HL-60/S4 treated with phorbol 12-myristate 13-acetate at 8.2 ng/mL for 4 days and 3 days (cell line): Measurements from ENCODE around the gene SLIT1.

ENCODE experiments used
- in situ Hi-C: fragments of 300-500 bp; cut with MboI; formaldehyde crosslinking; loops from 2 replicates; pipeline ENCODE4 v1.15.0; 2022; ENCODE audit warnings: low sequenced_read_pairs

Gene SLIT1

DNA sequence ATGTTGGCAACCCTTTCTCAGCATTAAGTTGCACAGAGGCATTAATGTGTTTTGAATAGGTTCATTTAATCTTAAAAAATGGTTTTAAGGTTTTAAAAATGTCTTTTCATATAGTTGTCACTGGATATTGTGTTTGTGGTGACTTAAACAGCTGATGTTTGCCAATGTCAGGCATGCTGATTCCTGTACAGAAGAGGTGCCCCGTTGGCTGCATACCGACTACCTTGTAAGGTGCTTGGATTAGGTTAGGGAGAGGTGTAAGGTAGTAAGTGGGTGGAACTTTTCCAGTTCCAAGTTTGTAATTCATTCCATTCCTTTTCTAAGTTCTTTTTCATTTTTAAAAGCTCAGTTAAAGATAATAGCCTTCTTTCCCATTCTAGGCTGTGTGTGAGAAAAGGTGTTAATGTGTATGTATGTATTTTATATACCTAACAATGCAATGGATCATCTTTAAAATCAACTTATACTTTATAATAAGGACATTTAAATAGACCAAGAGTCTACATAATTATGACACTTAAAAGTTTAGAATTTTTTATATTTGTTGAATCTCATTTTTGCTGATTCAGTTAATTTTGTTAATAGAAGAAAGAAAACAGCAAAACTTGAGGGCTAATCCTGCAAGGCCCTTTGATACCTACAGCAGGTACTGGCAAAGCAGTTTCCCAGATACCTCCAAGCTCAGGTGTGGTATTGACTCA lies 198.5 kb downstream of the SLIT1 start:
- in situ Hi-C loops = no loop called here

DNA sequence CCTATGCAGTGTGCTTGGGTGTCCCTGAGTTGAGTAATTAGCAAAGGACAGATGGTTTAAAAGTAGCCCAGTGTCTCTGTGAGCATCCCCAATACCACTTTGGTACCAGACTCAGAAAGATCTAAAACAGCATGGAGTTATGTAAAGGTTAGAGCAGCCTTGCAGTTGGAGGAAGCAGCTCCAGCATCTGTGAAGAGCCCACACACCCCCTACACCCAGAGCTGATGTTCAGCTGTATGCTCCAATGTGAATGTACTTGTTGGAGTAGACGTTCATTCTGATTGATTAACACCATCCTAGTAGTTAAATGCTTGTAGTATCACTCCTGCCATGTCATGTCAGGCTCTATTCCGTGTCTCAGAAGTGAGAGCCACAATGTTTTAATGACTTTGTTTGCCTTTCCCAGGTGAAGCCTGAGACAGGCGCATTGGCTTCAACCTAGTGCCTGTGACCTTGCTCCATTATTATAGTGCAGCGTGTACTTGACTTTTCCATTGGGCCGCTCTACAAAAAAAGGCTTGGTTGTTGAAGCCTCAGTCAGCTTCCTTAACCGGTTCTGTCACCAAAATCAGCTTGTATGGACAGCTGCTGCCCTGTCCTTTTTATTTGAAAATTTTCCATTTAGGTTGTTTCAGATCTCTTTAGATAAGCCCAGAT lies 199.4 kb downstream of the SLIT1 start:
- in situ Hi-C loops = no loop called here

DNA sequence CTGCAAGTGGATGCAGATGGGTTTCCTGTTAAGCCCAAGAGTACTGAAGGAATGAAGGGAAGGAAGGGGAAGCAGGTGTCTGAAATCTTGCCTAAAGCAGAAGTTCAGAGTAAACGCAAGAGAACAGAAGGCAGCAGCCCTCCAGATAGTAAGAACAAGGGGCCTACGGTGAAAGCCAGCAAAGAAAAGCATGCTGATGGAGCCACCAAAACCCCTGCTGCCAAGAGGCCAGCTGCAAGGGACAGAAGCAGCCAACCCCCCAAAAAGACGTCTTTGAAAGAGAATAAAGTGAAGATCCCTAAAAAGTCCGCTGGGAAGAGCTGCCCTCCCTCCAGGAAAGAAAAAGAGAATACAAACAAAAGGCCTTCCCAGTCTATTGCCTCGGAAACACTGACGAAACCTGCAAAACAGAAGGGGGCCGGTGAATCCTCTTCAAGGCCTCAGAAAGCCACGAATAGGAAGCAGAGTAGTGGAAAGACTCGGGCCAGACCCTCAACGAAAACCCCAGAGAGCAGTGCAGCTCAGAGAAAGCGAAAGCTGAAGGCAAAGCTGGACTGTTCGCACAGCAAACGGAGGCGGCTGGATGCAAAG lies 201.1 kb downstream of the SLIT1 start:
- in situ Hi-C loops = no loop called here

DNA sequence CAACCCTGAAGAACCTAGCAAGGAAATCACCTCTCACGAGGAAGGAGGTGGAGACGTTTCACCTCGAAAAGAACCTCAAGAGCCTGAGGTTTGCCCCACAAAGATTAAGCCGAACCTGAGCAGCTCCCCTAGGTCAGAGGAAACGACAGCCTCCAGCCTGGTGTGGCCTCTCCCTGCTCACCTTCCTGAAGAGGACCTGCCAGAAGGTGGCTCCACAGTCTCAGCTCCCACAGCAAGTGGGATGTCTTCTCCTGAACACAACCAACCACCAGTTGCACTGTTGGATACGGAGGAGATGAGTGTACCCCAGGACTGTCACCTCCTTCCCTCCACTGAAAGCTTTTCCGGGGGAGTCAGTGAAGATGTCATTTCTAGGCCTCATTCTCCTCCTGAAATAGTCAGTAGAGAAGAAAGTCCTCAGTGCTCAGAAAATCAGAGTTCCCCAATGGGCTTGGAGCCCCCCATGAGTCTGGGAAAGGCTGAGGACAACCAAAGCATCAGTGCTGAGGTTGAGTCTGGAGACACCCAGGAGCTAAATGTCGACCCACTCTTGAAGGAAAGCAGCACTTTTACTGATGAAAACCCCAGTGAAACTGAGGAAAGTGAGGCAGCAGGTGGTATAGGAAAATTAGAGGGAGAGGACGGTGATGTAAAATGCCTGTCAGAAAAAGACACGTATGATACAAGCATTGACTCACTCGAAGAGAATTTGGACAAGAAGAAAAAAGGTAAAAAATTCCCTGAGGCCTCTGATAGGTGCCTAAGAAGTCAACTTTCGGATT lies 203.4 kb downstream of the SLIT1 start:
- in situ Hi-C loops = no loop called here

DNA sequence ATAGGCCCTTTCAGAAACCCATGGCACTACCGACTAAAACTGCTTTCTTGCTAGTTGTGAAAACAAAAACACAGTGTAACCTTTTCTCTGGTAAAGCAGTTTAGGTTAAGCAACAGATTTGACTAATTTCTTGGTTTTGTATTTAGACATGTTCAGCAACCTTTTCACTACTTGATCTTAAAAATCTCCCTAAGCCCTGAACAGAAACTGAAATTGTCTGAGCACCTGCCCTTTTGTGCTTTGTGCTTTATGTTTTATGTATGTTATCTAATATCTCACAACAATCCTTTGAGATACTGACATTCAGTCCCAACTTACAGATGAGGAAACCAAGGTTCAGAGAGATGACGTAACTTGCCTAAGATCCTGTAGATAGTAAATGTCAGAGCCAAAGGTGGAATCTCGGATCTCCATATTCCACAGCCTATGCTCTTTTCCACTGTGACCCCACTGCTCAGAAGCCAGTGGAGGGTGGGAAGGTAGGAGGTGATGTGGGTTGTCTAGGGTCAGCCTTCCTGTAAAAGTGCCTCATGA lies 207.1 kb downstream of the SLIT1 start:
- in situ Hi-C loops = no loop called here

DNA sequence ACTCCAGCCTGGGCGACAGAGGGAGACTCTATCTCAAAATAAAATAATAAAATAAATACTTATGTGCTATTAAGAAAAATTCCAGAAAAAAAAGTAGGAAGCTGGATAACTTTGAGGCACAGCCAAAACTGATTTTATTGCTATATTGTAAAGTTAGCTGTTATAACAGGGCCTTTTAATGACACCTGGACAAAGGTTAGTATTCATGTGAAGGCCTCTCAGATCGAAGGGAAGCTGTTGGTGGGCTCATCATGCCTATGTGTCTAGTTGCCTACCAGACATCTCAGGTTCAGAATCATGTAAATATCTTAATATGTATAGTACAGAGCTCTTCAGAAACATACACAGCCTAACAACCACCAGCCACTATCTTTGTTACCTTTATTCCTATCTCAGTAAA lies 210.6 kb downstream of the SLIT1 start:
- in situ Hi-C loops = no loop called here

DNA sequence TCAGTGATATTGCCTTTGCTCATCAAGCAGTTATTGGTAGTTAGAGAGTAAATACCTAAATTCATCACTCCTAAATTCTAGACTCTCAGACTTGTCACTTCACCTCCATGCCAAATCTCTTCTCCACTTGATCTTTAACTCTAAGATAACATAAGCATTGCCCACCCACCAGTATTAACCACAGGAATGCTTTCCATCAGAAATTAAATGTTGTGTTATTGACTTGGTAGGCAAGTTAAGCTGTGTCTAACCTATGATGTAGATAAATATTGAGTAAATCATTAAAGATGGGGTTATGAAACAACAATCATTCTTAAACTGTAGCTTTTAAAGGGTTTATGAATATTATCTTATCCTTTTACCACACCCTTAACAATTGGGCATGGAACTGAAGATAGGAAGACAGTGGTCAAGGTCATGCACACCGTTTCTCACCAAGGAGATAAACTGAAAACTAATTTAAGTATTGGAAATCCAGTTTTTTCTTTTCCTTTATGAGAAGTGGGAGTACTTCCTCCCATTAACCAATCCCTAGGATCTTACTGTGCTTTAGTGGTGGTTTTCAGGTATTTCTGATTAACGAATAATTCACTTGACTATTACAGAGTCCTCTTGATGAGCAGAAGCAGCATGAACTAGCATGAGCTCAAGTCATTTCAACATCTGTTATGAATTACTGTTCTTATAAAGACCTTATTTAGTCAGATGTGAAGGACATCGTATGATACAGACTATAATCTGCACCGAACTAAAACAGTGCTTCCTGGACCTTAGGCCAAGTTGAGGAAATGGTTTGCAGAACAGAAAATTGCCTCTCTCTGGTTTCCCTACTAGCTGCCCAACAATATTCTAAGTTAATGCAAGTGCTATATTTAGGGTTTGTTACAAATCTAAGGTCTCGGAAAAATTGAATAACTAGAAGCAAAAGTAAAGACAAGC lies 211.7 kb downstream of the SLIT1 start:
- in situ Hi-C loops = no loop called here

DNA sequence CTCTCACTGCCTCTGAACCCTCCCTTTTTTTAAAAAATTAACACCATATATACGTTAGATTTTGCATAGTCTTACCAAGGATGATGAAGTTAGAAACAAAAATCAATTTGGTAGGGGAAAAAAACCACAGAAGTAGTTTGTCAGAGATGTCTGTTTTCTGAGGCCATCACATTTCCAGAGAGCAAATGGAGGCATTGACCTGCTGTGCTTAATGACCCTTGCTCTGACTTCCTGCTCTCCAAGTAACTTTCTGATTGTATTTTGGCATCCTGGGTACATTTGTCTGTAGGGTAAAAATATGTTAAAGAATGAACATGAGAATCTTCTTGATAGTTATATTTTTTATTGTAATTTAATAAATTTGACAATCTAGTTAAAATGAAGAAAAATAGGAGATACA lies 213.5 kb downstream of the SLIT1 start:
- in situ Hi-C loops = no loop called here

DNA sequence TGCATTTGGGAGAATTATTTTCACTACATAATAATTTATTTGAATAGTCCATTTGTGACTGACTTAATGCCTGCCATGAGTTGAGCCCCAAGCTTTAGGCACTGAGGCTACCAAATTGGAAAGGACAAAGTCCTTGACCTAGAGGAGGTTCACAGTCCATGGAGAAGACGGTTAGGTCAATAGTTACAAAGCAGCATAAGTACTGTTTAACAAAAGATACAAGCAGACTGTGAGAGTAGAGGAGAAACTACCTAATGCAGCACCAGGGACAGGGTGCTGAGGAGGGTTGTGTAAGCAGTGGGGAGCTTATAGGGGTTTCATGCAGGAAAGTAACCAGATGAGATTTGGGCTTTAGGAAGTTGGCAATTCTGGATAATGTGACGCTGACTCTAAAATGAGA lies 214.4 kb downstream of the SLIT1 start:
- in situ Hi-C loops = no loop called here

DNA sequence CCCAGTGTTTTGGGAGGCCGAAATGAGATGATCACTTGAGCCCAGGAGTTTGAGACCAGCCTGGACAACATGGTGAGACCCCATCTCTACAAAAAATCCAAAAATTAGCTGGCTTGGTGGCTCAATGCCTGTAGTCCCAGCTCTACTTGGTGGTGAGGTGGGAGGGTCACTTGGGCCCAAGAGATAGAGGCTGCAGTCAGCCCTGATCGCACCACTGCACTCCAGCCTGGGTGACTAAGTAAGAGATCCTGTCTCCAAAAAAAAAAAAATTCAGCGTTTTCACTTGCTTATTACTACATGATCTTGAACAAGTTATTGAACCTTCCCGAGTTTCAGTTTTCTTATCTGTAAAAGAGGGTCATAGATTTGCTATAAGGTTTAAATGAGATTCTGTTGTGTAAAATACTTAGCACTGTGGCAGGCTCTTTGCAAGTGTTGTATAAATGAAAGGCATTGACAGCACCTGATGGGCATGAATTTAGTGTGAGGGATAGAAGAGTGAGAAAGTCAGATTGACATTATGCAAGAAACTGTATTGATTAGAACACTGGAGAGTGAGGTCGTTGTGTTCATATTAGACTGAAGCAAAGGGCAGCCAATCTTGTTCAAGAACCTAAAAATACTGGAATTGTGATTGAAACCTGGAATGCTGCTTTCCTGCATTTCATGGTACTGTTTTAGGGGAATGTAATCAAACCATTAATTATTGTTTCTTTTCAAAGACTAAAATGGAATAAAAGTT lies 216.9 kb downstream of the SLIT1 start:
- in situ Hi-C loops = no loop called here

DNA sequence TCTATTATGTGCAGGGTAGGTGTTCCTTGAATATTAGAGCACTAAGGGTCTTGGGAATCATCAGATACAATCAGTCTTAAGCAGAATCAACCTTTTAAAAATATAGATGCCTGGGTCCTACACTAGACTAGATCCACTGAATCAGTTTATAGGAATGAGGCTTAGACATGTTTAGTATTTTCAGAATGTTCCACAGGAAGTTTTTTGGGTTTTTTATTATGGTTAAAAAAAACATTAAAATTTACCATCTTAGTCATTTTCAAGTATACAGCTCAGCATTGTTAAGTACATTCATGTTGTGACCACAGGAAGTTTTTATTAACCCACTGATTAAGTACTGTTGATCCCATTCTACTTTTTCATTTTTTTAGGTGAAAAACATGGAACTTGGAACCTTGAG lies 217.9 kb downstream of the SLIT1 start:
- in situ Hi-C loops = no loop called here

DNA sequence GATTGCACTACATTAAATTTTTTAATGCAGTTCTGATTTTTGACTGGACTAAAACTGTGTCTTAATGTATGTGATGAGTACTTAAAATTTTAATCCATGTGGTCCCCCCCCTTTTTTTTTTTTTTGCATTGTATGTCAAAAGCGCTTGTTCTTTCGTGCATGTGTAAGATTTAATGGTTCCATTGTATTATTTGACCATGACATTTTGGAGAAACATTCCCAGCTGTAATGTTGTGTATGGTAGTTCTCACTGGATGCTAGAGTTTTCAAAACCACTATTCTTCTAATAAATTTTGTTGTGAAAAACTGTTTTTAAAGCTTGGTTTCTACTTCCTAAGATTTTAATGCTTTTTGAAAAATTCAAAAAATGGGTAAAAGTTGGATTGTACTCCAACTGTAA lies 221.6 kb downstream of the SLIT1 start:
- in situ Hi-C loops = no loop called here

DNA sequence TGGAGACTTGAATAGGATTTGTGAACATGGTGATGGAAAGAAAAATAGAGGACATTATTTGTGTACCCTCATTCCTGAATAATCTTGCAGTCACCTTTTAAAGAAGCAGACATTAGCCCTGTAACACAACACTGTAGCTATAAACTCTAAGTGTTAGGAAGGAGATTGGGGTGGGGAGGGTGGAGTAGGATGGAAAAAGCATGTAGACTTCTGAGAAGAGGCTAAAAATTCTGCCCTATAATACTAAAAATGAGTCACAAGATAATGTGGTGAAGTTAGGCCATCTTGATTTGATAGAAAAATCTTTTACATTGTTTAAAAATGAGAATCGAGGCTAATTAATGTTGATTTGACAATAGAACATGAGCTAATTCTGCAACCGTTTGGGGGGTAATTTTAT lies 224.9 kb downstream of the SLIT1 start:
- in situ Hi-C loops = no loop called here

DNA sequence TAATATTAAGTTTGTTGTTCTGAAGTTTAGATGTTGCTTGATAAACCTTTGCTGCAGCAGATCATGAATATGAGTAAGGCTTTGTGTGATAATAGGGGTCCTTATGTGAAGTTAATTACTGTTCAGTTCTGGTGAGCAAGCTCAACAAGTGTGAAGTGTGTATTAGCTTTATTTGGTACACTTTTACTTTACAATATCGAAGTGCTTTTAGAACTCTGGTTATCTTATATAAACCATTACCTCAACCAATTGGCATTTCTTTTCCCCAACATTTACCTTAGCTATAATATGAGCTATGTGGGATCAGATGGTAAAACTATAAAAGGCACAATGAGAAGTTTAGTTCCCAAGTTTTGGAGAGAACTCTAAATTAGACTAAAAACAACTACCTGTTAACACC lies 226.0 kb downstream of the SLIT1 start:
- in situ Hi-C loops = no loop called here

DNA sequence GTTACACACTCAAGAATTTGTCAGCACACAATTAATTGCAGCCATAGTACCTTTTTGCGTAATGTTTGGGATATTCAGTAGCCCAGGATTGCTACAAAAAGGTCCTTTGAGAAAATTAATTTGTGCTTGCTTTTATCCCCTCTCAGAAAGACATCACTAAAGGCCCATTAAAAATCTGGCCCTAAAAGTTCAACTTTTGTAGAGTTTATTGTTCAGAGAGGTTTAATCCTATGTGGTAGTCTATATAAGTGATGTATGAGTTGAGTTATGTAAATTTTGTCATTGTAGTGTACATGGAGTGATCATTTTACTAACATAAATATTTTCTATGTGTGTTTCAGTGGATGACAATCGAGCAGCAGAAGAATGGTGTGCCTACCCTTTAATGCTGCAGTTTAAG lies 227.7 kb downstream of the SLIT1 start:
- in situ Hi-C loops = no loop called here

DNA sequence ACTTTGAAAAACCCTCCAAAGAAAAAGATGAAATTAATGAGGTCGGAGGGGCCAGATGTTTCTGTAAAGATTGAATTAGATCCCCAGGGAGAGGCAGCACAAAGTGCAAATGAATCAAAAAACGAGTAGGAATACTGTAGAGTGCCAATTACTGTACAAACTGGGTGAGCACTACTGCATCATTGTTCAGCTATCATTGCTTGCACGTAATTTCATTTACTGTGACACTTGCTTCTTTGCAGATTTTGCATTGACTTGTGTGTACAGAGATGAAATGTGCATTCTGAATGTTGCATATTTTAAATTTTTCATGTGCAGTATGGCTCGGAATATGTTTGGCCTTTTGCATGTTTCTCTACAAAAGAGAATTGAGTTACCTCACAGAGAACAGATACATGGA lies 230.0 kb downstream of the SLIT1 start:
- in situ Hi-C loops = no loop called here

DNA sequence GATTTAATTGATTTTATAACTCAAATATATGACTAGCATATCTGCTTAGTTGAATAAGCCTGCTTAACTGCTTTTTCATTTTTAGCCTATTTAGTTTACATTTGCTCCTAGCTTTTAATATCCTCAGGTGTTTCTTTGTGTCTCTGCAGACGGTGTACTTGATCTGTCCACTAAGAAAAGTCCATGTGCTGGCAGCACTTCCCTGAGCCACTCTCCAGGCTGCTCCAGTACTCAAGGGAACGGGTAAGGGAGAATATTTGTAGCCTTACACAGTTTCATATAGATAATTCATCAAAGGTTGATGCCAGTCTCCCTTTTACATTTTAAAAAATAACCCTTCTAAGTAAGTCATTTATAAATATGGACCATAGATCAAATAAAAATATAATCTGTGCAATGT lies 233.8 kb downstream of the SLIT1 start:
- in situ Hi-C loops = no loop called here

DNA sequence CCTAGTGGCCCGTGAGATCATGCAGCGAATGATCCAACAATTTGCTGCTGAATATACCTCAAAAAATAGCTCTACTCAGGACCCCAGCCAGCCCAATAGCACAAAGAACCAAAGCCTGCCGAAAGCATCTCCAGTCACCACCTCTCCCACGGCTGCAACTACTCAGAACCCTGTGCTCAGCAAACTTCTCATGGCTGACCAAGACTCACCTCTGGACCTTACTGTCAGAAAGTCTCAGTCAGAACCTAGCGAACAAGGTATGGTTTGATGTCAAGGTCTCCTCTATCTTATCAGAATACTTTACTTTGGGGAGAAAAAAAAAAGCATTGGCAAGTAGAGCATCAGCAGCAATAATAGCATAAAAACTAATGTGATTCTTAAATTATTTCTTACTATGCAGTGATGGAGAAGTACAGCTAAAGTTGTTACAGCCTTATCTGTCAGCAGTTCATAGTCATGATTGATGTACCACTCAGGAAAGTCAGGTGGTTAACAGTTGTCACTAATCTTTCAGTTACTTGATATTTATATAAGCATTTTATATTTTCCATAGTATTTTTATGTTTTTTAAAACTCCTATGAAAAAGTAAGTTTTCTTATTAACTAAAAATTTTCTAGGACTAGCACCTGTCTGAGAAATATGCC lies 236.6 kb downstream of the SLIT1 start:
- in situ Hi-C loops = no loop called here
